IPS-15b (cell line): Measurements from ENCODE around the gene UBE3A.
"Not testable (repeated sequence)": the region's sequence is repeated elsewhere in the genome, so short reads cannot be mapped to it uniquely, and the experiment has no call there.

Source experiments
- H3K27me3 ChIP-seq: one replicate; pipeline ENCODE4 v1.6.1; 2013; ENCODE audit warnings: low read length; ENCODE audit not compliant: control insufficient read depth, insufficient read depth
- H3K36me3 ChIP-seq: one replicate; pipeline ENCODE4 v1.6.1; 2013; ENCODE audit warnings: low read length; ENCODE audit not compliant: control insufficient read depth, insufficient read depth
- H3K4me1 ChIP-seq: one replicate; pipeline ENCODE4 v1.6.1; 2013; ENCODE audit warnings: mild to moderate bottlenecking, low read length; ENCODE audit not compliant: control insufficient read depth, insufficient read depth
- H3K4me3 ChIP-seq: one replicate; pipeline ENCODE4 v1.5.1; 2013; ENCODE audit warnings: low read depth, low read length
- H3K9ac ChIP-seq: one replicate; pipeline ENCODE4 v1.6.1; 2013; ENCODE audit warnings: low read depth, mild to moderate bottlenecking, low read length
- H3K9me3 ChIP-seq: one replicate; pipeline ENCODE4 v1.6.1; 2013; ENCODE audit warnings: mild to moderate bottlenecking, low read length; ENCODE audit not compliant: control insufficient read depth, insufficient read depth

Gene UBE3A

DNA sequence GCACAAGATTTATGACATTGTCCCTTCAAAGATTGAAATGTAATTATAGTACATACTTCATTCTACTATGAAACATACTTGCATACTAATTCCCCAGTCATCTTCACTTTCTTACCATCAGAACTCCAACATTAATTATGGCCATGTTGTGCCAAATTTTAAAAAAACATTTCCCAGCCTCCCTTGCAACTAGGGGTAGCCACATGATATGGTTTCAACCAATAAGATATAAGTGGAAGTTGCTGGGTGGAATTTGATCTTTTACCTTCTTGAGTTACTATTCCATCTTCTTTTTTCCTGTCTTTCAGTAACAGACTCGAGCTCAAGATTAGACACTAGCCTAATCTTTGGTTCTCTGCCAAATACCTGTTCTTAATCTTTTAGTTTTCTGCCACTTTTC is 25.6 kb upstream of the UBE3A start:
- Histone ChIP-seq H3K36me3 (no peaks in the 10 kb centered on the region), H3K9ac (no peak overlapping the region), H3K9me3 (no peaks in the 10 kb centered on the region), H3K4me1 (no peaks in the 10 kb centered on the region), H3K4me3 (no peak overlapping the region), H3K27me3 (no peaks in the 10 kb centered on the region)

GRCh38 chr15:25456196-25456595 is 17.4 kb upstream of the UBE3A start:
- H3K27me3 ChIP-seq: no peaks in the 10 kb centered on the region
- H3K9ac ChIP-seq: no peak overlapping the region
- no peaks in the 10 kb centered on the region for H3K36me3 ChIP-seq
- no peaks in the 10 kb centered on the region for H3K9me3 ChIP-seq
- no peaks in the 10 kb centered on the region for H3K4me1 ChIP-seq
- no peak overlapping the region for H3K4me3 ChIP-seq

GRCh38 chr15:25455226-25455625 is 16.4 kb upstream of the UBE3A start:
- no peaks in the 10 kb centered on the region for H3K27me3 ChIP-seq
- no peak overlapping the region for H3K4me3 ChIP-seq
- no peaks in the 10 kb centered on the region for H3K36me3 ChIP-seq
- H3K9ac ChIP-seq: no peak overlapping the region
- H3K4me1 ChIP-seq: no peaks in the 10 kb centered on the region
- H3K9me3 ChIP-seq: no peaks in the 10 kb centered on the region

GRCh38 chr15:25454771-25455170 is 15.9 kb upstream of the UBE3A start:
- H3K4me1 ChIP-seq: no peaks in the 10 kb centered on the region
- H3K9me3 ChIP-seq: no peaks in the 10 kb centered on the region
- no peak overlapping the region for H3K4me3 ChIP-seq
- H3K27me3 ChIP-seq: no peaks in the 10 kb centered on the region
- H3K36me3 ChIP-seq: no peaks in the 10 kb centered on the region
- H3K9ac ChIP-seq: no peak overlapping the region

- H3K4me1 ChIP-seq, H3K36me3 ChIP-seq, H3K9ac ChIP-seq, H3K4me3 ChIP-seq, H3K9me3 ChIP-seq, H3K27me3 ChIP-seq: not testable (repeated sequence)
Observed at GRCh38 chr15:25453246-25453645, 14.4 kb upstream of the UBE3A start.

DNA sequence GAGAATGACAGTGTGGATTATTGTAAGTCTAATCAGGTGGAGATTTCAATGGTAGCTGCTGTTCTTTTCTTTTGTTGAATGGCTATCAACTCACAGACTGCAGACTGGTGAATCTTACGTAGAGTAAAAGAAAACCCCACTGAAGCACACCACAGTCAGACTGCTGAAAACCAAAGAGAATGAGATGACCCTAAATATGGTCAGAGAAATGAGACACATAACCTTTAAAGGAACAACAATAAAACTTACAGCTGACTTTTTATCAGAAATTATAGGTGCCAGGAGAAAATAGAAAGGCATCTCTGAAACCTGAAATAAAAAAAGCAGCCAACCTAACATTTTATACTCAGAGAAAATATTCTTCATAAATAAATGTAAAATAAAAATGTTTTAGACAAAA is 12.7 kb upstream of the UBE3A start:
- no peaks in the 10 kb centered on the region for H3K36me3 ChIP-seq
- H3K27me3 ChIP-seq: no peaks in the 10 kb centered on the region
- H3K9ac ChIP-seq: no peak overlapping the region
- no peak overlapping the region for H3K4me3 ChIP-seq
- H3K9me3 ChIP-seq: no peaks in the 10 kb centered on the region
- H3K4me1 ChIP-seq: no peaks in the 10 kb centered on the region

DNA sequence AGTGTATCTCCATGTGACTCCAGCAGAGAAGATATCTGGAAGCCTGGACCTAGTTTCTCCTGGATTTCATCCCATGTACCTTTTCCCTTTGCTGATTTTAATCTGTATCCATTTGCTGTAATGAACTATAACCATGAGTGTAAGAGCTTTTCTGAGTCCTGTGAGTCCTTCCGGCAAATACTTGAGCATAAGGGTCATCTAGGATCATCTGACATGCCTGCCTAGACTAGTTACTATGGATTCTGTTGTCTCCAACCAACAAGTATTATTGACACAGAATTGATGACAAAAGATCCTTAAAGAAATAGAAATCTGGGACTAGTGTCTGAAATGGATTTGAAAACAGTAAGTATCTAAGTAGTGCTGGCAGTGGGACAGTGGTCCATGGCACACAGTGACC is 11.3 kb upstream of the UBE3A start:
- H3K9ac ChIP-seq: no peak overlapping the region
- no peaks in the 10 kb centered on the region for H3K4me1 ChIP-seq
- H3K36me3 ChIP-seq: no peaks in the 10 kb centered on the region
- H3K27me3 ChIP-seq: no peaks in the 10 kb centered on the region
- no peaks in the 10 kb centered on the region for H3K9me3 ChIP-seq
- no peak overlapping the region for H3K4me3 ChIP-seq

DNA sequence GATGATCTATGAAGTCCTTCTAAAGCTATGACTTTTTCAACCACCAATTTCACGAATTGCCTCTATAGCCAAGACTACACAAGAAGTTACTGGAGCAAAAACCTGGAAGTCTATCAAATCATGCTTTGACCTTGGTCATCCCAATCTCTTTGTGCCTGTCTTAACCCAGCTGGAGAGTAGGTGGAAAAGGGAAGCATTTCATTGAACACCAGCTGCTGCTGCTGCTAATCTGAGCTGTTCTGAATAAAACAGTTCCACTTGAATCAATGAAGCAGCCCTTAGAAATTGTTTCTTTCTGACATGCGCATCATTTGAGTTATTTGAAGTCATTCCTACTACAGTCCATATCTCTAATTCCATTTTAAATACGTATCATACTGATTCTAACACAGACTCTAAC is 7.3 kb upstream of the UBE3A start:
- no peaks in the 10 kb centered on the region for H3K9me3 ChIP-seq
- H3K9ac ChIP-seq: no peak overlapping the region
- no peaks in the 10 kb centered on the region for H3K36me3 ChIP-seq
- no peak overlapping the region for H3K4me3 ChIP-seq
- H3K27me3 ChIP-seq: no peaks in the 10 kb centered on the region
- H3K4me1 ChIP-seq: no peaks in the 10 kb centered on the region

DNA sequence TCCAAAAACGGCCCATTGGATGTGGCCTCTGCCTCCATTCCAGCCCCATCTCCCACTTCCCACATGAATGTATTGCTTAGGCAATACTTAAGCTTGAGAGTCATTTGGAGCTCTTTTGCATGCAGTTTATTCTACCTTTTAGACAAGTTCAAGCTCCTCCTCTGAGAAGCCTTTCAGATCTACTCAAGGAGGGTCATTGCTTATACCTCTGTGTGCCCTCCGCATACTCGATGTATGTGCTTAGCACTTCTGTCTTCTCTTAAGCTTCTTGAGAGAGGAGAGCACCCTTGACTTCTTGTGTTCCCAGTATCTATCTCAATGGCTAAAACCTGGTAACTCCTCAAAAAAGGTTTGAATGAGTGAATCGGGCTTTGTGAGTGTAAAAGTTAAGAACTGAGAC is 6.6 kb upstream of the UBE3A start:
- Histone ChIP-seq H3K27me3 (no peaks in the 10 kb centered on the region), H3K9me3 (no peaks in the 10 kb centered on the region), H3K4me1 (no peaks in the 10 kb centered on the region), H3K4me3 (no peak overlapping the region), H3K9ac (no peak overlapping the region), H3K36me3 (no peaks in the 10 kb centered on the region)

- Histone ChIP-seq H3K4me3 (no peak overlapping the region), H3K27me3 (no peaks in the 10 kb centered on the region), H3K9ac (no peak overlapping the region), H3K9me3 (no peaks in the 10 kb centered on the region), H3K4me1 (no peaks in the 10 kb centered on the region), H3K36me3 (no peaks in the 10 kb centered on the region)
Observed at GRCh38 chr15:25441111-25441510, 2.3 kb upstream of the UBE3A start.

DNA sequence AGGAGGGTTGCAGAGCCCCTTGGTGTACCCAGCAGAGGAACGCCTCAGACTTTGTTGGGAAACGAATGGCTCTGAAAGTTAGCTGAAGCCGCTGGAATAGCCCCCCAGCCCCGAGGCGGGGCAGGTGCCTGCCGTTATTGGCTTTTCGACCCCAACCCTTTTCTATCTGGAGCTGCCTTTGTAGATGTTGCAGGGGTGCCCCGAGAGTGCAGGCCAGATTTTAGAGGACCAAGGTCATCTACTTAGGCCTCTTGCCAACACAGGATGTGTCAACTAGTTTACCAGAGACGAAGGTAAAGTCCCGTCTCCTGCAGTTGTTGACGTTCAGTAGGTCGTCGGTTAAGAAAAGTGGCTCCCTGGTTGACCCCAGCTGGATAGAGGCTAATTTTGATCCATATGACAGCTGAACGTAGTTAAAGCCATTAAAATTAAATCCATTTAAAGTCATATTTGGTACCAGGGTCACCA is 579 bp upstream of the UBE3A start:
- Histone ChIP-seq H3K9me3 (no peaks in the 10 kb centered on the region), H3K4me1 (no peaks in the 10 kb centered on the region), H3K27me3 (no peaks in the 10 kb centered on the region), H3K9ac (peak overlapping the region; percentile 91), H3K36me3 (no peaks in the 10 kb centered on the region), H3K4me3 (peak overlapping the region; percentile 80)

DNA sequence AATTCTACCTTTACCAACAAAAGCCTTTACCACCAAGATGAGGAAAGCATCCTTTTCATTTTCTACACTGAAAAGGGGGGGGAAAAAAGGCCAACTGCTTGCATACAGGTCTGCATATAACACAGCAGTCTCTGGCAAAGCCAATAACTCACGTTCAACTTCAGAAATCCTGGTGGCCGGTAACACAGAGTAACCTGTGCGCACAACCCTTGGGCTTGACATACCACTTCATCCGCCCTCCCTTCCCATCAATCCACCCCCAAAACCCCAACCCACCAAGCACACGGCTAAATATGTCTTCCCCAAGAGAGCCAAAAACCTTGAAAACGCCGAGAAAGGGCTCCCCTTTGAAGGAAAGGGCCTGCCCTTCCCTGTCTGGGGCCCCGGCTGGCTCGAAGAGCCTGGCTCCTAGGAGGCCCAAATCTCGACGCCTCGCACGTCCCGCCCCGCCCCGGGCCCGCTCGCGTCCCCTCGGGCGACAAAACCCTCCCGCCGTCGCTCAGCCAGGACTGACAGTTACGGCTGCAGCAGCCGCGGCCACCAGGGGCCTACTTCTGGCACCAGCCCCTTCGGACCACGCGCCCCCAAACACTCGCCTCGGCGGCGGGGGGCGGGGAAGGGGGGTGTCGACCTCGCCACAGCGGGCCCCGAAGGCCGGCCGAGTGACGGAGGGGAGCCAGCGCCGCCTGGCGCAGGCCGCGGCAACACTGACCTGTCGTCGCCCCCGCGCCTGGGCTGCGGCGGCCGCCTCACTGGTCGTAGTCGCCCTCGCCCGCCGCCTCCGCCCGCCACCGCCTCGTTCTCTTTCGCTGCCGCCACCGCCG is 835 bp downstream of the UBE3A start:
- H3K4me1 ChIP-seq: no peaks in the 10 kb centered on the region
- H3K36me3 ChIP-seq: no peaks in the 10 kb centered on the region
- H3K27me3 ChIP-seq: no peaks in the 10 kb centered on the region
- no peaks in the 10 kb centered on the region for H3K9me3 ChIP-seq
- H3K4me3 ChIP-seq: peak overlapping the region; percentile 89
- peak overlapping the region; percentile 90 for H3K9ac ChIP-seq
